ENCODE results near the gene MTCH2. TPM values are rescaled to one million over a fixed set of nuclear protein-coding genes. Genes with fewer than 3 reads are reported as not detected.

Gene MTCH2
- total RNA-seq, 1 experiment from 2014 or later = 160 TPM

DNA sequence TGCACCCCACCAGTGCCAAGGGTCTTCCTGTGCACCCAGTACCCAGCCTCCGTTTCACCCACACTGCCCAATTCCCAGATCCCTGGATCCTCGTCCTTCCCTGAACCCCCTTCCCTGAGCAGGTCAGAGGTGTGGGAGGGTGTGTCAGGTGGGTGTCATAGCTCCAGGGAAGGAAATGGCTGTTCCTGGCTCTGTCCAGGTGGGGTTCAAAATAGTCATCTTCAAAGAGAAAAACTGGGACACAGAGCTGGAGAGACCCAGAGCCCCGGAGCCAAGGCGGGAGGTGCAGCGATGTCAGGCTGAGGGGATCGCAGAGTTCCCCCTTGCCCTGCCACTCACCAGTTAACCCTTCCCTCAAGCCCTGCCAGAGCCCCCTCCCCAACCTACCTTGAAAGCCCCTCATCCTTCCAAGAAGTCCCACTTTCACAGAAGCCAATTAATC lies 48.8 kb downstream of the MTCH2 start:
- H3K27me3 Mint-ChIP-seq (ENCODE audit: low read depth) = peaks cover 67% of the 10 kb centered on the region
- TF ChIP-seq, protein P1, sequence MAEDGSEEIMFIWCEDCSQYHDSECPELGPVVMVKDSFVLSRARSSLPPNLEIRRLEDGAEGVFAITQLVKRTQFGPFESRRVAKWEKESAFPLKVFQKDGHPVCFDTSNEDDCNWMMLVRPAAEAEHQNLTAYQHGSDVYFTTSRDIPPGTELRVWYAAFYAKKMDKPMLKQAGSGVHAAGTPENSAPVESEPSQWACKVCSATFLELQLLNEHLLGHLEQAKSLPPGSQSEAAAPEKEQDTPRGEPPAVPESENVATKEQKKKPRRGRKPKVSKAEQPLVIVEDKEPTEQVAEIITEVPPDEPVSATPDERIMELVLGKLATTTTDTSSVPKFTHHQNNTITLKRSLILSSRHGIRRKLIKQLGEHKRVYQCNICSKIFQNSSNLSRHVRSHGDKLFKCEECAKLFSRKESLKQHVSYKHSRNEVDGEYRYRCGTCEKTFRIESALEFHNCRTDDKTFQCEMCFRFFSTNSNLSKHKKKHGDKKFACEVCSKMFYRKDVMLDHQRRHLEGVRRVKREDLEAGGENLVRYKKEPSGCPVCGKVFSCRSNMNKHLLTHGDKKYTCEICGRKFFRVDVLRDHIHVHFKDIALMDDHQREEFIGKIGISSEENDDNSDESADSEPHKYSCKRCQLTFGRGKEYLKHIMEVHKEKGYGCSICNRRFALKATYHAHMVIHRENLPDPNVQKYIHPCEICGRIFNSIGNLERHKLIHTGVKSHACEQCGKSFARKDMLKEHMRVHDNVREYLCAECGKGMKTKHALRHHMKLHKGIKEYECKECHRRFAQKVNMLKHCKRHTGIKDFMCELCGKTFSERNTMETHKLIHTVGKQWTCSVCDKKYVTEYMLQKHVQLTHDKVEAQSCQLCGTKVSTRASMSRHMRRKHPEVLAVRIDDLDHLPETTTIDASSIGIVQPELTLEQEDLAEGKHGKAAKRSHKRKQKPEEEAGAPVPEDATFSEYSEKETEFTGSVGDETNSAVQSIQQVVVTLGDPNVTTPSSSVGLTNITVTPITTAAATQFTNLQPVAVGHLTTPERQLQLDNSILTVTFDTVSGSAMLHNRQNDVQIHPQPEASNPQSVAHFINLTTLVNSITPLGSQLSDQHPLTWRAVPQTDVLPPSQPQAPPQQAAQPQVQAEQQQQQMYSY (CRISPR knock-in tag; IDR thresholded peaks at IDR 0.05) = no peak
- no peak for TF ChIP-seq NR2C2 (CRISPR knock-in tag; IDR thresholded peaks at IDR 0.05)
- no peak for TF ChIP-seq NFATC4 (CRISPR knock-in tag; IDR thresholded peaks at IDR 0.05)
- TF ChIP-seq, protein P2, sequence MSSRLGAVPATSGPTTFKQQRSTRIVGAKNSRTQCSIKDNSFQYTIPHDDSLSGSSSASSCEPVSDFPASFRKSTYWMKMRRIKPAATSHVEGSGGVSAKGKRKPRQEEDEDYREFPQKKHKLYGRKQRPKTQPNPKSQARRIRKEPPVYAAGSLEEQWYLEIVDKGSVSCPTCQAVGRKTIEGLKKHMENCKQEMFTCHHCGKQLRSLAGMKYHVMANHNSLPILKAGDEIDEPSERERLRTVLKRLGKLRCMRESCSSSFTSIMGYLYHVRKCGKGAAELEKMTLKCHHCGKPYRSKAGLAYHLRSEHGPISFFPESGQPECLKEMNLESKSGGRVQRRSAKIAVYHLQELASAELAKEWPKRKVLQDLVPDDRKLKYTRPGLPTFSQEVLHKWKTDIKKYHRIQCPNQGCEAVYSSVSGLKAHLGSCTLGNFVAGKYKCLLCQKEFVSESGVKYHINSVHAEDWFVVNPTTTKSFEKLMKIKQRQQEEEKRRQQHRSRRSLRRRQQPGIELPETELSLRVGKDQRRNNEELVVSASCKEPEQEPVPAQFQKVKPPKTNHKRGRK (CRISPR knock-in tag; IDR thresholded peaks at IDR 0.05; ENCODE audit: borderline replicate concordance) = no peak
- TF ChIP-seq FOXJ3 (CRISPR knock-in tag; IDR thresholded peaks at IDR 0.05; ENCODE audit: borderline replicate concordance) = no peak
- no peak for TF ChIP-seq ZNF671 (CRISPR knock-in tag; IDR thresholded peaks at IDR 0.05)
- no peak for TF ChIP-seq GABPB1 (CRISPR knock-in tag; IDR thresholded peaks at IDR 0.05)
- TF ChIP-seq TEAD4 (CRISPR knock-in tag; IDR thresholded peaks at IDR 0.05) = no peak
- no peaks in the 10 kb centered on the region for H3K9me3 Mint-ChIP-seq
- no peaks in the 10 kb centered on the region for H3K36me3 Mint-ChIP-seq
- H3K4me1 Mint-ChIP-seq = peaks cover 26% of the 10 kb centered on the region
- CTCF ChIA-PET = interaction anchor here (2.4 kb wide), 1 partner anchor 24 kb away, joined by 9 read pairs; no protein-coding TSS in a partner anchor
- peak; percentile 5; the same call in 1 of the 2 replicates for ATAC-seq
- POLR2A ChIA-PET = interaction anchor here (0.6 kb wide), 1 partner anchor 194 kb away, joined by 5 read pairs; no protein-coding TSS in a partner anchor
- no peak for DNase-seq (ENCODE audit: low spot score)
- H3K27ac Mint-ChIP-seq = no peak overlapping the region
- H3K4me3 Mint-ChIP-seq = peak overlapping the region; percentile 77

DNA sequence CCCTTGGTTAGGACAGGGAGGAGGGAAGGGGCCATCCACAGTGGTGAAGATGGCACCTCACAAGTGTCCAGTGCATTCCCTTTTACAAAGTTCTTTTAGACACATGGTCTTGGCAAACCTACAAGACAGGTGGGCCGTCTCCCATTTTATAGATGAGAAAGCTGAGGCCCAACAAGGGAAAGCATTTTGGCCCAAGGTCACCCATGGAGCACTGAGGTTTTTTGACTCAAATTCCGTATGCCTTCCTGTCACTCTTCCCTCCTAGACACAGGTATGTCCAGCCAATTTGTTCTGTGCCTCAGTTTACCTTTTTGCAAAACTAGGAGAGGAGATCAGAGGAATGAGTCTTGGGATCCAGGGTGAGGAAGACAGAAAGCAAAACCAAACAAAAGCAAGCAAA lies 49.4 kb downstream of the MTCH2 start:
- Mint-ChIP-seq H3K36me3 (no peaks in the 10 kb centered on the region), H3K27ac (no peak overlapping the region), H3K4me3 (peak overlapping the region; percentile 77), H3K9me3 (no peaks in the 10 kb centered on the region), H3K4me1 (peaks cover 26% of the 10 kb centered on the region), H3K27me3 (ENCODE audit: low read depth) (peaks cover 67% of the 10 kb centered on the region)
- POLR2A ChIA-PET = interaction anchor here (0.6 kb wide), 1 partner anchor 193 kb away, joined by 5 read pairs; no protein-coding TSS in a partner anchor
- ATAC-seq = no peak
- DNase-seq (ENCODE audit: low spot score) = no peak
- CTCF ChIA-PET = interaction anchor here (1.0 to 1.4 kb wide), 2 partner anchors 12 to 40 kb away, joined by 3 read pairs; no protein-coding TSS in a partner anchor
- TF ChIP-seq OVOL2 (CRISPR knock-in tag; IDR thresholded peaks at IDR 0.05; ENCODE audit: borderline replicate concordance) (no peak), NR1H2 (CRISPR knock-in tag; IDR thresholded peaks at IDR 0.05) (no peak), TCF7 (CRISPR knock-in tag; IDR thresholded peaks at IDR 0.05; ENCODE audit: low read depth) (no peak)
- TF ChIP-seq, protein P3, sequence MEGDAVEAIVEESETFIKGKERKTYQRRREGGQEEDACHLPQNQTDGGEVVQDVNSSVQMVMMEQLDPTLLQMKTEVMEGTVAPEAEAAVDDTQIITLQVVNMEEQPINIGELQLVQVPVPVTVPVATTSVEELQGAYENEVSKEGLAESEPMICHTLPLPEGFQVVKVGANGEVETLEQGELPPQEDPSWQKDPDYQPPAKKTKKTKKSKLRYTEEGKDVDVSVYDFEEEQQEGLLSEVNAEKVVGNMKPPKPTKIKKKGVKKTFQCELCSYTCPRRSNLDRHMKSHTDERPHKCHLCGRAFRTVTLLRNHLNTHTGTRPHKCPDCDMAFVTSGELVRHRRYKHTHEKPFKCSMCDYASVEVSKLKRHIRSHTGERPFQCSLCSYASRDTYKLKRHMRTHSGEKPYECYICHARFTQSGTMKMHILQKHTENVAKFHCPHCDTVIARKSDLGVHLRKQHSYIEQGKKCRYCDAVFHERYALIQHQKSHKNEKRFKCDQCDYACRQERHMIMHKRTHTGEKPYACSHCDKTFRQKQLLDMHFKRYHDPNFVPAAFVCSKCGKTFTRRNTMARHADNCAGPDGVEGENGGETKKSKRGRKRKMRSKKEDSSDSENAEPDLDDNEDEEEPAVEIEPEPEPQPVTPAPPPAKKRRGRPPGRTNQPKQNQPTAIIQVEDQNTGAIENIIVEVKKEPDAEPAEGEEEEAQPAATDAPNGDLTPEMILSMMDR (IDR thresholded peaks at IDR 0.05) = no peak
- TF ChIP-seq, protein P4, sequence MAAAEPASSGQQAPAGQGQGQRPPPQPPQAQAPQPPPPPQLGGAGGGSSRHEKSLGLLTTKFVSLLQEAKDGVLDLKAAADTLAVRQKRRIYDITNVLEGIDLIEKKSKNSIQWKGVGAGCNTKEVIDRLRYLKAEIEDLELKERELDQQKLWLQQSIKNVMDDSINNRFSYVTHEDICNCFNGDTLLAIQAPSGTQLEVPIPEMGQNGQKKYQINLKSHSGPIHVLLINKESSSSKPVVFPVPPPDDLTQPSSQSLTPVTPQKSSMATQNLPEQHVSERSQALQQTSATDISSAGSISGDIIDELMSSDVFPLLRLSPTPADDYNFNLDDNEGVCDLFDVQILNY (CRISPR knock-in tag; IDR thresholded peaks at IDR 0.05) = no peak
- TF ChIP-seq, protein P5, sequence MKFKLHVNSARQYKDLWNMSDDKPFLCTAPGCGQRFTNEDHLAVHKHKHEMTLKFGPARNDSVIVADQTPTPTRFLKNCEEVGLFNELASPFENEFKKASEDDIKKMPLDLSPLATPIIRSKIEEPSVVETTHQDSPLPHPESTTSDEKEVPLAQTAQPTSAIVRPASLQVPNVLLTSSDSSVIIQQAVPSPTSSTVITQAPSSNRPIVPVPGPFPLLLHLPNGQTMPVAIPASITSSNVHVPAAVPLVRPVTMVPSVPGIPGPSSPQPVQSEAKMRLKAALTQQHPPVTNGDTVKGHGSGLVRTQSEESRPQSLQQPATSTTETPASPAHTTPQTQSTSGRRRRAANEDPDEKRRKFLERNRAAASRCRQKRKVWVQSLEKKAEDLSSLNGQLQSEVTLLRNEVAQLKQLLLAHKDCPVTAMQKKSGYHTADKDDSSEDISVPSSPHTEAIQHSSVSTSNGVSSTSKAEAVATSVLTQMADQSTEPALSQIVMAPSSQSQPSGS (CRISPR knock-in tag; IDR thresholded peaks at IDR 0.05; ENCODE audit: borderline replicate concordance, low read depth) = no peak
- TF ChIP-seq, protein P6, sequence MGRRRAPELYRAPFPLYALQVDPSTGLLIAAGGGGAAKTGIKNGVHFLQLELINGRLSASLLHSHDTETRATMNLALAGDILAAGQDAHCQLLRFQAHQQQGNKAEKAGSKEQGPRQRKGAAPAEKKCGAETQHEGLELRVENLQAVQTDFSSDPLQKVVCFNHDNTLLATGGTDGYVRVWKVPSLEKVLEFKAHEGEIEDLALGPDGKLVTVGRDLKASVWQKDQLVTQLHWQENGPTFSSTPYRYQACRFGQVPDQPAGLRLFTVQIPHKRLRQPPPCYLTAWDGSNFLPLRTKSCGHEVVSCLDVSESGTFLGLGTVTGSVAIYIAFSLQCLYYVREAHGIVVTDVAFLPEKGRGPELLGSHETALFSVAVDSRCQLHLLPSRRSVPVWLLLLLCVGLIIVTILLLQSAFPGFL (CRISPR knock-in tag; IDR thresholded peaks at IDR 0.05; ENCODE audit: borderline replicate concordance) = no peak
- TF ChIP-seq, protein P7, sequence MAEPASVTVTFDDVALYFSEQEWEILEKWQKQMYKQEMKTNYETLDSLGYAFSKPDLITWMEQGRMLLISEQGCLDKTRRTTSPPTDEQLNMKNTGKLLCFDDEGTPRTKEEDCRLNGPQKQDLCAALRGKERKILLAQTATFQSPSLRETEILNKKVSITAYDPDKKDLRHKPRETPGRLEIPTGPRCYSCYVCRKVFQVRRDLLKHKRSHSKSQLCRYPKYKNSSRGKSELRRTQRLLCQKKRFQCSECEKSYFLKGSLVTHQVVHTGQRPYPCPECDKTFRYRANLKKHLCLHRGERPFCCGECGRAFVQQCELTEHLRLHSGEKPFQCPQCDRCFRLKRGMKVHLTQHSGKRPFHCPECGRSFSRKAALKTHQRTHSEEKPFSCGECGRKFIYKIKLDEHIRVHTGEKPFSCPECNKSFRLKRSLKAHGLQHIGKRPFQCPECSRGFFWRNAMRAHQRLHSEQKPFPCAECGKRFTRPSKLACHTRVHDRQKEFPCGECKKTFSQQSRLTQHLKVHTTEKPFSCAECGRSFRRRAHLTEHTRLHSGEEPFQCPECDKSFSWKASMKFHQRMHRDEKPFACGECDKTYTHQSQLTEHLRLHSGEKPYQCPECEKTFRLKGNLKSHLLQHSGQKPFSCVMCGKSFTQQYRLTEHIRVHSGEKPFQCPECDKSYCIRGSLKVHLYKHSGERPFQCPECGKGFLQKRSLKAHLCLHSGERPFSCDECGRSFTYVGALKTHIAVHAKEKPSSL (CRISPR knock-in tag; conservative IDR thresholded peaks at IDR 0.05) = no peak
- TF ChIP-seq, protein P8, sequence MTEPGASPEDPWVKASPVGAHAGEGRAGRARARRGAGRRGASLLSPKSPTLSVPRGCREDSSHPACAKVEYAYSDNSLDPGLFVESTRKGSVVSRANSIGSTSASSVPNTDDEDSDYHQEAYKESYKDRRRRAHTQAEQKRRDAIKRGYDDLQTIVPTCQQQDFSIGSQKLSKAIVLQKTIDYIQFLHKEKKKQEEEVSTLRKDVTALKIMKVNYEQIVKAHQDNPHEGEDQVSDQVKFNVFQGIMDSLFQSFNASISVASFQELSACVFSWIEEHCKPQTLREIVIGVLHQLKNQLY (CRISPR knock-in tag; IDR thresholded peaks at IDR 0.05) = no peak
- TF ChIP-seq, protein P9, sequence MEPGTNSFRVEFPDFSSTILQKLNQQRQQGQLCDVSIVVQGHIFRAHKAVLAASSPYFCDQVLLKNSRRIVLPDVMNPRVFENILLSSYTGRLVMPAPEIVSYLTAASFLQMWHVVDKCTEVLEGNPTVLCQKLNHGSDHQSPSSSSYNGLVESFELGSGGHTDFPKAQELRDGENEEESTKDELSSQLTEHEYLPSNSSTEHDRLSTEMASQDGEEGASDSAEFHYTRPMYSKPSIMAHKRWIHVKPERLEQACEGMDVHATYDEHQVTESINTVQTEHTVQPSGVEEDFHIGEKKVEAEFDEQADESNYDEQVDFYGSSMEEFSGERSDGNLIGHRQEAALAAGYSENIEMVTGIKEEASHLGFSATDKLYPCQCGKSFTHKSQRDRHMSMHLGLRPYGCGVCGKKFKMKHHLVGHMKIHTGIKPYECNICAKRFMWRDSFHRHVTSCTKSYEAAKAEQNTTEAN (CRISPR knock-in tag; IDR thresholded peaks at IDR 0.05) = no peak

Measured in WTC11 (cell line).